BJ (cell line): Measurements from ENCODE around the gene CST2. TPM values are rescaled to one million over a fixed set of nuclear protein-coding genes. Genes with fewer than 3 reads are reported as not detected.
"Not testable (repeated sequence)": the region's sequence is repeated elsewhere in the genome, so short reads cannot be mapped to it uniquely, and the experiment has no call there.

Experiments used
- CTCF ChIA-PET: fragments of 350-600 bp; formaldehyde crosslinking; extraction: SDS; loops from one replicate; lab custom pipeline; 2021; ENCODE audit warnings: antibody characterized with exemption, inconsistent platforms; lab: Yijun Ruan, JAX
- POLR2A ChIA-PET: fragments of 300-600 bp; sonication (Branson Sonifier 250); formaldehyde crosslinking; extraction: SDS; loops from one replicate; lab custom pipeline; 2021; ENCODE audit warnings: antibody characterized with exemption; lab: Charles Lee
- DNase-seq: peaks from one replicate; pipeline ENCODE4 v3.0.0-alpha.2; 2011; ENCODE audit warnings: low read depth
- H3K27me3 ChIP-seq: 2 replicates; pipeline ENCODE4 v1.6.0; 2011; ENCODE audit warnings: low read length; ENCODE audit not compliant: control insufficient read depth, insufficient read depth
- H3K36me3 ChIP-seq: 2 replicates; pipeline ENCODE4 v1.5.1; 2011; ENCODE audit warnings: low read length; ENCODE audit not compliant: control insufficient read depth, insufficient read depth
- H3K4me3 ChIP-seq: 2 replicates; pipeline ENCODE4 v1.5.1; 2011; ENCODE audit warnings: low read depth, mild to moderate bottlenecking, control low read depth, low read length
- CTCF ChIP-seq: IDR thresholded peaks from 2 replicates; pipeline ENCODE4 v1.5.1; 2011; ENCODE audit warnings: low read depth, mild to moderate bottlenecking, control low read depth, inconsistent platforms, low read length, moderate library complexity; ENCODE audit not compliant: insufficient read depth
- polyA plus RNA-seq: library from polyadenylated mRNA; depleted of rRNA; stranded (reverse); fragments of >200 nt; gene quantifications from 2 replicates; pipeline ENCODE4 v1.2.3, GENCODE V29; 2011

CST2 gene
- polyA plus RNA-seq, 1 experiment = not detected

GRCh38 chr20:23800865-23801264 is 25.7 kb downstream of the CST2 start:
- no peak for DNase-seq
- no peak for TF ChIP-seq CTCF
- ChIA-PET CTCF (no interaction called here), POLR2A (no interaction called here)
- Histone ChIP-seq H3K27me3 (0 out of 2 replicates have a peak, but pooled peaks cover 3% of the 10 kb centered on the region), H3K36me3 (no peaks in the 10 kb centered on the region), H3K4me3 (no peak overlapping the region)

- DNase-seq, H3K4me3 ChIP-seq, H3K36me3 ChIP-seq, H3K27me3 ChIP-seq, POLR2A ChIA-PET: not testable (repeated sequence)
- TF ChIP-seq CTCF = peak; percentile 69
- CTCF ChIA-PET = interaction anchor here (0.7 to 1.5 kb wide), 5 partner anchors 11 to 204 kb away, joined by 3 to 4 read pairs (median 3); no protein-coding TSS in a partner anchor
These were observed 27.2 kb downstream of the CST2 start for GRCh38 chr20:23799216-23799847.

- Histone ChIP-seq H3K27me3 (0 out of 2 replicates have a peak, but pooled peaks cover 3% of the 10 kb centered on the region), H3K4me3 (no peak overlapping the region), H3K36me3 (no peaks in the 10 kb centered on the region)
- CTCF ChIA-PET = interaction anchor here (1.0 kb wide), 1 partner anchor 10 kb away, joined by 3 read pairs; no protein-coding TSS in a partner anchor
- TF ChIP-seq CTCF = no peak
- no peak for DNase-seq
- POLR2A ChIA-PET = no interaction called here
These were observed 31.0 kb downstream of the CST2 start for GRCh38 chr20:23795526-23795925.

- DNase-seq = no peak
- no peak overlapping the region for H3K4me3 ChIP-seq
- no peaks in the 10 kb centered on the region for H3K36me3 ChIP-seq
- ChIA-PET POLR2A (no interaction called here), CTCF (interaction anchor here (1.0 kb wide), 1 partner anchor 11 kb away, joined by 3 read pairs; no protein-coding TSS in a partner anchor)
- no peak for TF ChIP-seq CTCF
- 0 out of 2 replicates have a peak, but pooled peaks cover 3% of the 10 kb centered on the region for H3K27me3 ChIP-seq
These were observed 31.7 kb downstream of the CST2 start for GRCh38 chr20:23794841-23795240.

- ChIA-PET CTCF (interaction anchor here (0.6 kb wide), 1 partner anchor 549 kb away, joined by 4 read pairs; no protein-coding TSS in a partner anchor), POLR2A (no interaction called here)
- no peak for TF ChIP-seq CTCF
- Histone ChIP-seq H3K27me3 (0 out of 2 replicates have a peak, but pooled peaks cover 3% of the 10 kb centered on the region), H3K4me3 (no peak overlapping the region), H3K36me3 (no peaks in the 10 kb centered on the region)
- no peak for DNase-seq
These were observed 32.5 kb downstream of the CST2 start for GRCh38 chr20:23794065-23794464.
